Posterior cingulate gyrus (tissue), 11 donors: Measurements from ENCODE around the gene DDX1.
A peak's percentile ranks its signal among the peaks of the same experiment; 100 is the strongest.
"Not testable (repeated sequence)": the region's sequence is repeated elsewhere in the genome, so short reads cannot be mapped to it uniquely, and the experiment has no call there.

Experiments
- DNase-seq, 10 donors: peaks; one replicate each; pipeline versions ENCODE4 v3.0.0 to v3.0.0-alpha.2; 2020 to 2021; ENCODE audit warnings: mixed read lengths in 3 of 10
- intact Hi-C: fragments of 100-400 bp; cut with DNase I; formaldehyde crosslinking; loops from one replicate; pipeline ENCODE4 v1.15.1; 2023

The DDX1 gene

GRCh38 chr2:15591692-15592463 lies at the start of gene DDX1:
DDX1 (plus strand) TSS chr2:15591868; CDS start chr2:15591934, 66 bp downstream.
- DNase-seq, result peak; percentile 78 to 98 (median 88)
- intact Hi-C loops, result loop anchor here (1.0 kb wide), 1 partner anchor 31 kb away; the partner anchor contains the start of gene NBAS

GRCh38 chr2:15542269-15542668 lies 49.4 kb upstream of the DDX1 start:
- intact Hi-C loops, DNase-seq: not testable (repeated sequence)

GRCh38 chr2:15543053-15543452 lies 48.6 kb upstream of the DDX1 start:
- DNase-seq, result no peak
- intact Hi-C loops, result no loop called here

- DNase-seq, result no peak
- intact Hi-C loops, result no loop called here
Observed at GRCh38 chr2:15543541-15543940, 48.1 kb upstream of the DDX1 start.

- no peak for DNase-seq
- intact Hi-C loops, result no loop called here
Observed at GRCh38 chr2:15544227-15544626, 47.4 kb upstream of the DDX1 start.

GRCh38 chr2:15546297-15547098 lies 45.2 kb upstream of the DDX1 start:
- DNase-seq, result no peak
- intact Hi-C loops, result no loop called here

- intact Hi-C loops, result no loop called here
- no peak for DNase-seq
Observed at GRCh38 chr2:15547115-15547876, 44.4 kb upstream of the DDX1 start.

- intact Hi-C loops, result no loop called here
- no peak for DNase-seq
Observed at GRCh38 chr2:15548974-15549373, 42.7 kb upstream of the DDX1 start.

- no peak for DNase-seq
- intact Hi-C loops, result no loop called here
Observed at GRCh38 chr2:15553519-15553918, 38.1 kb upstream of the DDX1 start.

- intact Hi-C loops, result no loop called here
- no peak for DNase-seq
Observed at GRCh38 chr2:15553951-15554350, 37.7 kb upstream of the DDX1 start.

- intact Hi-C loops, result no loop called here
- DNase-seq, result no peak
Observed at GRCh38 chr2:15554525-15555218, 37.0 kb upstream of the DDX1 start.

- DNase-seq, result no peak
- intact Hi-C loops, result no loop called here
Observed at GRCh38 chr2:15555760-15556193, 35.9 kb upstream of the DDX1 start.

GRCh38 chr2:15556311-15556930 lies 35.2 kb upstream of the DDX1 start:
- intact Hi-C loops, result no loop called here
- DNase-seq, result no peak

GRCh38 chr2:15557887-15558311 lies 33.8 kb upstream of the DDX1 start:
- intact Hi-C loops, result no loop called here

GRCh38 chr2:15559379-15560139 lies 32.1 kb upstream of the DDX1 start:
- no peak for DNase-seq
- intact Hi-C loops, result no loop called here

More at GRCh38 chr2:15557887-15558311, 33.8 kb upstream of the DDX1 start:
- DNase-seq, result no peak

GRCh38 chr2:15560140-15560987 lies 31.3 kb upstream of the DDX1 start:
- peak in 9 of 10 donors; percentile 10 to 83 (median 20) for DNase-seq
- intact Hi-C loops, result no loop called here

GRCh38 chr2:15560988-15561573 lies 30.6 kb upstream of the DDX1 start, which contains the start of gene NBAS:
NBAS (minus strand) TSS chr2:15561334; CDS start chr2:15561304, 30 bp downstream.
- peak; percentile 80 to 97 (median 84) for DNase-seq
- intact Hi-C loops, result loop anchor here (1.0 kb wide), 1 partner anchor 30 kb away; the partner anchor contains the start of gene DDX1
